Measurements from ENCODE around the gene IFT122.

The IFT122 gene

GRCh38 chr3:129417326-129417725, 22.7 kb upstream of the IFT122 start:
- DNase-seq, result no peak

DNA sequence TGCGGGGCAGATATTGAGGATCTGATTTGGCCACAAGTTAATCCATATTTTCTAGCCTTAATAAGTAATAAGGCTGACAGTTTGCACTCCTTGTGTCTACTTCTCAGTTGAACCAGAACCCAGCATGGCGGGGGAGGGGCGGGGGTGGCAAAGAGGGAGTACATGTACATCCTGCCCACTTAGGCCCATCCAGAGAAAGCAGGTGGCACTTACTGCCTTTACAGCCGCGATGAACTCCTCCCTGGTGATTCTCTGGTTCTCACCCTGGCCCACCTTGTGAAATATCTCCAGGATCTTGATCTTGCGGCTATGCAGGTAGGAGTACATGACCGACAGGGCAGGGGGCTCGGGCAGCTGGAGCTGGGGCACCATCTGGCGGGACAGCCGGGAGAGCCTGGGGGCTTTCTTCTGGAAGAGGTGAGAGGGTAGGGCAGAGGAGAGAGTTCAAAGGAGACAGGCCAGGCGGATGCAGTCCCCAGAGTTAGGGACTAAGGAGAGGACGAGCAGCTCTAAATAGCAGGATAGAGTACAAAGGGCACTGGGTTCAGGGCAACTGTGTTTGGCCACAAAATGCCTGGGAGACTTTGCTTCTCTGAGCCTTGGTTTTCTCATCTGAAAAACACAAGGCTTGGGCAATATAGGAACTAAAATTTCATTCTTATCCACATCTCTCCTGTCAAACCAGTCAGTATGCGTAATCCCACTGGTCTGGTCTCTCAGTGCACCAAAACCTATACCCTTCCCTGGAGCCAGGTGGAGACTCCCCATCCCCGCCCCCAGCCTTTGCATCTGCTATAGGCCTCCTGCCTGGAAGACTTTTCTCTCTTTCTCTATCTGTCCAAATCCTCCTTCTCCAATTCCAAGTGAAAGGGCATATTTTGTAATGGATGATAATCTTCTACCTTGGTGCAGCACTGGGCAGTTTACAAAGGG, 21.7 kb upstream of the IFT122 start:
- no peak for DNase-seq

DNA sequence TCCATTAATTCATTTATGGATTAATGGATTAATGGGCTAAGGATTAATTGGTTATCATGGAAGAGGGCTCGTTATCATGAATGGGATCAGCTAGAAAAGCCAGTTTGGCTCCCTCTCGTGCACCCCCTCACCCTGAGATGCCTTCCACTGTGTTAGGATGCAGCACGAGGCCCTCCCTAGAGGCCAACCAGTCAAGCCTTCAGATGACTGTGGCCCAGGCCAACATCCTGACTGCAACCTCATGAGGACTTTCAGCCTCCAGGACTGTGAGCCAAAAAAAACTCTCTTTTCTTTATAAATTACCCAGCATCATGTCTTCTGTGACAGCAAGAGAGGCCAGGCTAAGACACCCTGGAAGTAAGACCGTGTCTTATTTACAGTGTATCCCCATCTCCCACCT, 20.5 kb upstream of the IFT122 start:
- DNase-seq, result no peak

DNA sequence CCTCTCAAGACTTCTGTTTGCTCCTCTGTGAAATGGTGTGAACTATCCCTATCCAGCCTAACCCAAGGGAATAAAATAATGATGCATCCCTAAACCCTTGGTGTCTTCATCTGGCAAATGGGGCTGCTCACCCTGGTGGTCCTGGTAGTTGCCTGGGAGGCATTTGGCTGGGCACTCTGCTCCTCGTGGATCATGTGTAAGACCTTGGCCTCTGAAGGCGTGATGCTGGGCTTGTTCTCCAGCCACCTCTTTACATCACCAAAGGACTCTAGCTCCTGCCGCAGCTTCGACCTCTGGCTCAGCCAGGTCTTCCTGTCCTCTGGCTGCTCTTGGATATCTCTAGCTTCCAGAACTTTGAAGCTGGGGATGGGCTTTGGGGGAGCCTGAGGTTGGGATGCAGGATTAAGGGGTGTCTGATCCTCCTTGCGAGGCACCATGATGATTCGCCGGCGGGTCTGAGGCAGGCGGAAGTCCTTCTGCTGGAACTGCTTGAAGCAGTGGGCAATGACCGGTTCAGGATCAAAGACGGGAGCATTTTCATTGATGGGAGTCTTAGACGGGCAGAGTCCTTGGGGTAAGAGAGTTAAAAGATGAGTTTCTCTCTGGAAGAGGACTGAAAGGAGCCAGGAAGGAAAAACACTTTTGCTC, 18.7 kb upstream of the IFT122 start:
- no peak for DNase-seq

GRCh38 chr3:129421988-129422745, 17.9 kb upstream of the IFT122 start:
- DNase-seq, result no peak

DNA sequence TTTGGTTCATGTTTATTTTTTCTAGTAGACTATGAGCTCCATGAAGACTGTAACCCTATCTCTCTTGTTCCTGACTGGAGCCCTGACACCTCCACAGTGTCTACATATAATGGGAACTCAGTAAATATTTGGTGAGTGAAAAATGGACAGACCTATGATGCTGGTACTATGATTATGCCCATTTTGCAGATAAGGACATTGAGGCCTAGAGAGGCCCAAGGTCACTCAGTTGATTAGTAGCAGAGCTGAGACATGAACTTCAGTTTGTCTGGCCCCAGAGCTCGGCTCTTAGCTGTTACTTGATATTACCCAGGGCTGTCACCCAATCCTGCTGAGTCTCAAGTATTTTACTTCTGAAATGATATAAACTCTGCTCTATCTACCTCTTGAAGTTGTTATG, 17.1 kb upstream of the IFT122 start:
- DNase-seq, result no peak

DNA sequence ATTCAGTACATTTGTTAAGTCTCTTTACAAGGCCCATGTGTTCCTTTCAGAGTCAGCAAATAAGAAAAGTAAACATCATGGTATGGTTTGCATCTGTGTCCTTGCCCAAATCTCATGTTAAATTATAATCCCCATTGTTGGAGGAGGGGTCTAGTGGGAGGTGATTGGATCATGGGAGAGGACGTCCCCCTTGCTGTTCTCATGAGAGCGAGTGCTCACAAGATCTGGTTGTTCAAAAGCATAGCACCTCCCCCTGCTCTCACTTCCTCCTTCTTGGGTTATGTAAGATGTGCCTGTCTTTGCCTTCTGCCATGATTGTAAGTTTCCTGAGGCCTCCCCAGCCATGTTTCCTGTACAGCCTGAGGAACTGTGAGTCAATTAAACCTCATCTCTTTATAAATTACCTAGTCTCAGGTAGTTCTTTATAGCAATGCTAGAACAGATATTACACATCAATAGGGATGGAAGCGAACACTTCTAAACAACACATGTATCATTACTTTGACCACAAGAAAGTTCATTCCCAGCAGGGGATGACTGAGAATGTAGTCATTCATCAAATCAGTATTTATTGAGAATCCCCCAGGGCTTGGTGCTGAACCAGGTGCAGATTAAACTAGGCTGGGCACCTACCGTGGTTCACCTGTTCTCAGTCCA, 15.7 kb upstream of the IFT122 start:
- DNase-seq, result no peak

GRCh38 chr3:129425213-129425612, 14.8 kb upstream of the IFT122 start:
- DNase-seq, result no peak

GRCh38 chr3:129425619-129426018, 14.4 kb upstream of the IFT122 start:
- no peak for DNase-seq

DNA sequence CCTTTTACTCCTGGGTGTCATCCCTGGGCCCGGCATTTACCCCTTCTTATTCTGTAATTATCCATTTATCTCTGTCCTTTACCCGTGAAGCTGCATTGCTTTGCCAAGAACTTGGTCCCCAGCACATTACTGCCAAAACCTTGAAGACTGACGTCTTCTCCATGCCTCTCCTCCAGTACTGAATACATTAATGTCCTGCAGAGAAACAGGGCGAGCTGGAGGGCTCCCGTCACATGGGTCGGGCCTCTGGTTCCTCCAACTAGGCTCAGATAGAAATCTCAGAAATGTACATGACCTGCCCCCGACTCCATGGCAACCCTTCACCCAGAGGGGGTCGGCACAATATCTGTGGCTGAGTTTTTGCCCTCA, 12.0 kb upstream of the IFT122 start:
- DNase-seq, result no peak

- DNase-seq, result peak; percentile 90
These were observed 11.5 kb upstream of the IFT122 start, which contains the start of gene EFCAB12 for GRCh38 chr3:129428376-129429079. EFCAB12 (minus strand) TSS chr3:129428636; CDS start chr3:129428488, 148 bp downstream.

DNA sequence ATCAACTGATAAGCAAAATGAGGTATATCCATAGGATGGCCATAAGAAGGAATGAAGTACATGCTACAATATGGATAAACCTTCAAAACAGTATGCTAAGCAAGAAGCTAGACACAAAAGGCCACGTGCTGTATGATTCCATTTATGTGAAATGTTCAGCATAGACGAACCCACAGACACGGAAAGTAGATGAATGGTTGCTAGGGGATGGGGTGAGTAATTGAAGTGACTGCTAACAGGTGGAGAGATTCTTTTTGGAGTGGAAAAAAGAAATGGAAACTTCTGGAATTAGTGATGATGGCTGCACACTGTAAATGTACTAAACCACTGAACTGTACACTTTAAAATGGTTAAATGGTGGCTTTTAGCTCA, 11.0 kb upstream of the IFT122 start:
- no peak for DNase-seq

GRCh38 chr3:129429602-129430001, 10.4 kb upstream of the IFT122 start:
- no peak for DNase-seq

DNA sequence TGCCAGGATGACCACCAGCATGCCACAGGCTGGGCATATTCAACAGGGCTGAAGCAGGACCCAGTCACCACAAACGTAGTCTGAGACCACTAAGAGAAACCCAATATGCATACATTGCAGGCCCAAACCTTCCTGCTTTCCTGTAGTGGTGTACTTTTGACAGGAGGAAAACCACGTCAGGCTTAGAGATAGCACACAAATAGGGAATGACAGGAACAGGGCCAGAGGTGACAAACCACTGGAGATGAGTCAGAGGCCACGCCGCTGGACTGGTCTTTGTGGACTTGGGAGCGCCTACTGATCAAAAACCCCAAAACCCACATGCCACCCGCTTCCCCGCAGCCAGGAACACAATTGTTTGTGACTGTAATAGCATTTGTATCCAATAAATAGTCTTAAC, 8.0 kb upstream of the IFT122 start:
- DNase-seq, result no peak

GRCh38 chr3:129432671-129433070, 7.4 kb upstream of the IFT122 start:
- no peak for DNase-seq

- DNase-seq, result no peak
These were observed 6.5 kb upstream of the IFT122 start for GRCh38 chr3:129433565-129433964.

GRCh38 chr3:129434140-129434539, 5.9 kb upstream of the IFT122 start:
- DNase-seq, result no peak

- DNase-seq, result no peak
These were observed 4.7 kb upstream of the IFT122 start for GRCh38 chr3:129435367-129435766.

GRCh38 chr3:129439226-129439816, 703 bp upstream of the IFT122 start:
- DNase-seq, result peak; percentile 40

- no peak for DNase-seq
These were observed 680 bp downstream of the IFT122 start for GRCh38 chr3:129440618-129441190.

GRCh38 chr3:129441215-129441614, 1.2 kb downstream of the IFT122 start:
- DNase-seq, result no peak

DNA sequence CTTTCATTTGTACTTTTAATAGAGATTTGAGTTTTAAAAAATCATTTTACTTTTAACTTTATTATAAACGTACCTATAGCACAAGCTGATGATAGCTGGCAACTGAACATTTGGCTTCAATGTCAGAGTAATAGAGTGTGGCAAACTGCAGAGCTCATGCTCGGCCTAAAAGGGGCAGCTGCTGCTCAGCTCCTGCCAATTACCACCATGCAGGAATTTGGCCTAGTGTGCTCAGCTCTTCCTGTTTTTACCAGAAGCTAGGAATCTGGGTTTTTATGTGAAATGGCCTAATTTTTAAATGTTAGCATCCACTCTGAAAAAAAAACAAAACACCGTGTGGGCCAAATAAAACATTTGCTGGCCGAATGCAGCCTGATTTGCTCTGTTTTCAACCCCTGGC, 1.8 kb downstream of the IFT122 start:
- DNase-seq, result peak; percentile 56

All from EL (cell line).